Thyroid gland (tissue), 4 donors: ENCODE results near the gene AGBL1. TPM values are rescaled to one million over a fixed set of nuclear protein-coding genes. Genes with fewer than 3 reads are reported as not detected.

Source experiments
- DNase-seq, 2 donors: peaks; one replicate each; pipeline ENCODE4 v3.0.0-alpha.2; 2019
- H3K27ac ChIP-seq, 3 donors: fragments of 200-600 bp; sonication (generic); 1 replicate in 2 of 3; 2 replicates in 1 of 3; pipeline ENCODE4 v1.5.1; 2016 to 2019; ENCODE audit warnings: mild to moderate bottlenecking in 1 of 3, moderate library complexity in 1 of 3
- H3K27me3 ChIP-seq: fragments of 200-600 bp; sonication (generic); one replicate; pipeline ENCODE4 v1.5.1; 2019
- H3K36me3 ChIP-seq, 2 donors: fragments of 200-600 bp; sonication (generic); one replicate each; pipeline ENCODE4 v1.5.1; 2016 to 2019
- H3K4me1 ChIP-seq, 2 donors: fragments of 200-600 bp; sonication (generic); one replicate each; pipeline ENCODE4 v1.5.1; 2017 to 2019
- H3K4me3 ChIP-seq, 3 donors: fragments of 200-600 bp; sonication (generic); replicated peaks in 1 of 3; 1 replicate in 2 of 3; 2 replicates in 1 of 3; pipeline ENCODE4 v1.5.1; 2016; ENCODE audit warnings: mild to moderate bottlenecking in 1 of 3
- H3K9me3 ChIP-seq: fragments of 200-600 bp; sonication (generic); one replicate; pipeline ENCODE4 v1.5.1; 2017
- POLR2A ChIP-seq, 2 donors: fragments of 450-650 bp; IDR thresholded peaks; one replicate each; pipeline ENCODE4 v1.6.1; 2017; ENCODE audit warnings: antibody characterized with exemption in 2 of 2, mild to moderate bottlenecking in 2 of 2, moderate library complexity in 1 of 2
- WGBS, 2 donors: methylation state at CpG; one replicate each; pipeline ENCODE4 v1.1.5; 2017; 5-methylcytosine and 5-hydroxymethylcytosine counted together
- intact Hi-C: fragments of 100-400 bp; cut with DNase I; formaldehyde crosslinking; loops from one replicate; pipeline ENCODE4 v1.15.1; 2023
- total RNA-seq, 4 donors: library from RNA; depleted of rRNA; stranded (reverse); fragments of >200 nt; gene quantifications; one replicate each; pipeline ENCODE4 v1.2.3, GENCODE V29; 2016
- TF ChIP-seq, protein P1 (sequence below), 6 experiments: fragments of 200-600 bp in 3 of 6; fragments of 450-650 bp in 3 of 6; sonication (generic) in 3 of 6; IDR thresholded peaks; one replicate each; pipeline ENCODE4 v1.5.1; 2016 to 2019; ENCODE audit warnings: antibody characterized with exemption in 6 of 6, mild to moderate bottlenecking in 2 of 6, inconsistent platforms in 1 of 6, moderate library complexity in 1 of 6

The AGBL1 gene
- total RNA-seq, 4 donors from 2014 or later = not detected

DNA sequence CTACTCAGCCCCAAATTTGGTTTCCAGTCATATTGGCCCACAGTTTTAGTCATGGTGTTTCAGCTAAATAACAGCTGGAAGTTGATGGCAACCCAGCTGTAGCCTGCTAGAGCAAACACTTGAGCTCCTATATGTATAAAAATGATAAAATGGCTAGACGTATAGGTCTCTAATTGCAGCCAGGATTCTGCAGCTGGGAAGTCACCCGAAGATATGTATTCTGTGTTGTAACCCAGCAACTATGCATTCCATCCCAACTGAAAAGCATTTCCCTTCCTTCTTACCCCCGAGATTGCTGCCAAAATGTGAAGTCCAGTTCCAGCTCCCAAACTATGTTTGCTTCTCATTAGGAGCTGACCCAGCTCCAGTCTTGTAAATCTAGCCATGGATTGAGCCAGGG is 408.4 kb downstream of the AGBL1 start:
- intact Hi-C loops = no loop called here
- Histone ChIP-seq H3K27ac (no peak overlapping the region), H3K36me3 (no peaks in the 10 kb centered on the region), H3K9me3 (no peaks in the 10 kb centered on the region), H3K4me3 (no peak overlapping the region), H3K27me3 (no peaks in the 10 kb centered on the region), H3K4me1 (no peaks in the 10 kb centered on the region)
- 66 to 68% methylated on average over 3 of the region's 3 CpGs for WGBS, 2 donors
- no peak for DNase-seq
- no peak for TF ChIP-seq POLR2A (IDR thresholded peaks at IDR 0.05)
- TF ChIP-seq, protein P1, sequence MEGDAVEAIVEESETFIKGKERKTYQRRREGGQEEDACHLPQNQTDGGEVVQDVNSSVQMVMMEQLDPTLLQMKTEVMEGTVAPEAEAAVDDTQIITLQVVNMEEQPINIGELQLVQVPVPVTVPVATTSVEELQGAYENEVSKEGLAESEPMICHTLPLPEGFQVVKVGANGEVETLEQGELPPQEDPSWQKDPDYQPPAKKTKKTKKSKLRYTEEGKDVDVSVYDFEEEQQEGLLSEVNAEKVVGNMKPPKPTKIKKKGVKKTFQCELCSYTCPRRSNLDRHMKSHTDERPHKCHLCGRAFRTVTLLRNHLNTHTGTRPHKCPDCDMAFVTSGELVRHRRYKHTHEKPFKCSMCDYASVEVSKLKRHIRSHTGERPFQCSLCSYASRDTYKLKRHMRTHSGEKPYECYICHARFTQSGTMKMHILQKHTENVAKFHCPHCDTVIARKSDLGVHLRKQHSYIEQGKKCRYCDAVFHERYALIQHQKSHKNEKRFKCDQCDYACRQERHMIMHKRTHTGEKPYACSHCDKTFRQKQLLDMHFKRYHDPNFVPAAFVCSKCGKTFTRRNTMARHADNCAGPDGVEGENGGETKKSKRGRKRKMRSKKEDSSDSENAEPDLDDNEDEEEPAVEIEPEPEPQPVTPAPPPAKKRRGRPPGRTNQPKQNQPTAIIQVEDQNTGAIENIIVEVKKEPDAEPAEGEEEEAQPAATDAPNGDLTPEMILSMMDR (IDR thresholded peaks at IDR 0.05) = no peak

DNA sequence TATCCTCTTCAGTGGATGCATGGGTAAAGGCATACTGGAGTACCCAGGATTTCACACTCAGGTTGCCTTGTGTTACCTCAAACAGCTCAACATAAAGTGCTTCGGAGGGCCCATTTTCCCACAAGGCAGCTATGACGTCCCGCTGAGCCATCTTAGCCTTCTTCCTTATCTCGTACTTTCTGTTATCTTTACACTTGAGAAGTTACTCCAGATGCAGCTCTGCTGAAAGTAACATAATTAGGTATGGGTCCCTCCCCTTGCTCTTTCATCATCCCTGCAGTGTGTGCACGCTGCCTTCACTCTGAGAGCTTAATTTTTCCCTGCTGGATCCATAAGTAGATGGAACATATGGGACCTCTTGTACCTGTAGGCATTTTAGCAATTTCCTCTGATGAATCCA is 410.3 kb downstream of the AGBL1 start:
- no peaks in the 10 kb centered on the region for H3K4me1 ChIP-seq
- TF ChIP-seq, protein P1 (IDR thresholded peaks at IDR 0.05) = no peak
- no peak for TF ChIP-seq POLR2A (IDR thresholded peaks at IDR 0.05)
- no peak overlapping the region for H3K4me3 ChIP-seq
- no peaks in the 10 kb centered on the region for H3K36me3 ChIP-seq
- H3K9me3 ChIP-seq = no peaks in the 10 kb centered on the region
- 36 to 43% methylated on average over 5 of the region's 5 CpGs for WGBS, 2 donors
- DNase-seq = no peak
- intact Hi-C loops = no loop called here
- no peak overlapping the region for H3K27ac ChIP-seq
- H3K27me3 ChIP-seq = no peaks in the 10 kb centered on the region

DNA sequence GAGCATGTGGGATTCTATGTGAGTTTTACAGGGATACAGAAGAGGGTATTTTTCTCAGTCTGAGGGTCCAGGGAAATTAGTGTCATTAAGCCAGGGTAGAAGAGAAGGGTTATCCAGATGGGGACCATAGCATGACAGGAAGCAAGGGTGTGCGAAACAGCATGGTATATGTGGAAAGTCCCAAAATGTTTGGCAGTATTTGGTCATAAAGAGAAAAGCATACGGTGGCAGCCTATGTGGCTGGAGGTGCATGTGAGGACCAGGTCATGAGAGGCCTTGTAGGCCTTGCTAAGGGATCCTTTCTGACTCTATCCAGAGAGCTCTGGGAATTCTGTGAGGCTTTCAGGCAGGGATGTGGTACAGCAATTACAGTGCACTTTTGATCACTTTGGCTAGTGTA is 411.4 kb downstream of the AGBL1 start:
- 85 to 90% methylated on average over 2 of the region's 2 CpGs for WGBS, 2 donors
- Histone ChIP-seq H3K27me3 (no peaks in the 10 kb centered on the region), H3K36me3 (no peaks in the 10 kb centered on the region), H3K4me1 (no peaks in the 10 kb centered on the region), H3K9me3 (no peaks in the 10 kb centered on the region), H3K27ac (no peak overlapping the region), H3K4me3 (no peak overlapping the region)
- DNase-seq = no peak
- no peak for TF ChIP-seq POLR2A (IDR thresholded peaks at IDR 0.05)
- TF ChIP-seq, protein P1 (IDR thresholded peaks at IDR 0.05) = no peak
- intact Hi-C loops = no loop called here

DNA sequence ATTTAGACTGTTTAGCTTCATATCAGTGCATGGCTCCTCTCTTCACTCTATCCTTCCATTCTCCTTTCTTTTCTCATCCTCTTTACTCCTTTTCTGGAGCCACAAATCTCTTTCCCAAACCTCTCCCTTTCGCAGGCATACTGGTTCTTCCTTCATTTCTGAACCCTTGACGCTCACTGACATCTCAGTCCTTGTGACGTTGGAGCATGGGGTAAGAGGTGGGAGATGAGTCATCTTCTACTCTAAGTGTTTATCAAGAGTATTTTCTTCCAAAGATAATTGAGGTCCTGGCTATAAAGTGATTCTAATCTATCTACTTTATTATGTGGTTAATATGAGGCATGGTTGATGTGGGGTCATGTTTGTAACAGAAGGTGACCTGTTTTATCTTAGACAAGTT is 414.2 kb downstream of the AGBL1 start:
- H3K27me3 ChIP-seq = no peaks in the 10 kb centered on the region
- H3K4me3 ChIP-seq = no peak overlapping the region
- intact Hi-C loops = no loop called here
- H3K9me3 ChIP-seq = no peaks in the 10 kb centered on the region
- TF ChIP-seq, protein P1 (IDR thresholded peaks at IDR 0.05) = no peak
- TF ChIP-seq POLR2A (IDR thresholded peaks at IDR 0.05) = no peak
- no peaks in the 10 kb centered on the region for H3K4me1 ChIP-seq
- no peak for DNase-seq
- no peak overlapping the region for H3K27ac ChIP-seq
- no peaks in the 10 kb centered on the region for H3K36me3 ChIP-seq
- WGBS, 2 donors = 65 to 71% methylated on average over 3 of the region's 3 CpGs

DNA sequence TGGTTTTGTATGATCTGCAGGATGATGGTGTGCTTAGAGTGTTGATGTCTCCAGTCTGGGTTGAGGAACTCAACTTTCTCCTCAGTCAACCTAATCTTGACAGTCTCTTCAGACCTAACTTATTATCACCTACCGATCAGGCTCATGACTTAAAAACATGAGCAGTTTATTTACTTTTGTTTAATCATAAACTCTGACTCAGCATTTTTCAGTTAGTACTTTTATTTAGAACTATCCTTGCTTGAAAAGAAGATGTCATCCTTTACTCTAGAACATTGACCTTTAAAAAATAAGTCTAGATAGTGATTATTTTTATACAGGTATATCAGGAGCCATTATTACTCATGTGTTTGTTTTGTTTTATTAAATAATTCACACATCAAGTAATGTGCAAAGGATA is 414.8 kb downstream of the AGBL1 start:
- H3K4me1 ChIP-seq = no peaks in the 10 kb centered on the region
- 88 to 91% methylated on average over 1 of the region's 1 CpG for WGBS, 2 donors
- no peak for TF ChIP-seq POLR2A (IDR thresholded peaks at IDR 0.05)
- TF ChIP-seq, protein P1 (IDR thresholded peaks at IDR 0.05) = no peak
- H3K36me3 ChIP-seq = no peaks in the 10 kb centered on the region
- intact Hi-C loops = no loop called here
- H3K27me3 ChIP-seq = no peaks in the 10 kb centered on the region
- H3K9me3 ChIP-seq = no peaks in the 10 kb centered on the region
- no peak overlapping the region for H3K4me3 ChIP-seq
- H3K27ac ChIP-seq = no peak overlapping the region
- DNase-seq = no peak
